ENCODE data around the gene TRIM62.

Gene TRIM62

GRCh38 chr1:33181921-33182341, at the start of gene TRIM62:
Gene TRIM62, minus strand, starts transcription at chr1:33182043. Its CDS starts 611 bp downstream, at chr1:33181432.
- peaks cover 28% of the 10 kb centered on the region for H4K20me1 ChIP-seq (ENCODE audit: insufficient read depth, low read length)
- H2AFZ ChIP-seq (ENCODE audit: low read depth, low read length), result peak within 1 kb of the TSS; percentile 75
- H3K4me1 ChIP-seq (ENCODE audit: insufficient read depth, low read length), result peaks cover 24% of the 10 kb centered on the region
- H3K9ac ChIP-seq (ENCODE audit: low read depth, low read length), result peak within 1 kb of the TSS; percentile 58
- peak within 1 kb of the TSS; percentile 53 to 89 for H3K4me3 ChIP-seq (ENCODE audit: low read depth in 1 of 2, low read length in 2 of 2)
- peaks cover 2% of the 10 kb centered on the region for H3K27me3 ChIP-seq (ENCODE audit: insufficient read depth, low read length, poor library complexity)
- peak; percentile 79 for ATAC-seq (ENCODE audit: insufficient read depth, low read depth)
- peaks cover 4% of the 10 kb centered on the region for H3K79me2 ChIP-seq (ENCODE audit: insufficient read depth, low read length)
- H3K27ac ChIP-seq (ENCODE audit: low read length), result peak within 1 kb of the TSS; percentile 23; the same call in 1 of the 2 replicates
- peak; percentile 81 for DNase-seq
- no peaks in the 10 kb centered on the region for H3K9me3 ChIP-seq (ENCODE audit: insufficient read depth, low read length, severe bottlenecking)
- no peak for TF ChIP-seq EZH2 (IDR thresholded peaks at IDR 0.05; ENCODE audit: borderline replicate concordance, low read depth, low read length, severe bottlenecking)
- TF ChIP-seq CTCF (IDR thresholded peaks at IDR 0.05; ENCODE audit: borderline replicate concordance, extremely low read depth, low read length, poor library complexity, severe bottlenecking), result no peak
- H3K36me3 ChIP-seq (ENCODE audit: insufficient read depth, low read length), result no peaks in the 10 kb centered on the region; the same call in 1 of the 2 replicates
- peak within 1 kb of the TSS; percentile 100 for H3K4me2 ChIP-seq (ENCODE audit: insufficient read depth, low read length)

- no peak overlapping the region for H3K4me2 ChIP-seq (ENCODE audit: insufficient read depth, low read length)
Measured at GRCh38 chr1:33231166-33231565, 49.3 kb upstream of the TRIM62 start.

GRCh38 chr1:33228935-33229487, 47.2 kb upstream of the TRIM62 start:
- no peak overlapping the region for H3K4me2 ChIP-seq (ENCODE audit: insufficient read depth, low read length)
- H3K36me3 ChIP-seq (ENCODE audit: insufficient read depth, low read length), result no peaks in the 10 kb centered on the region
- H3K4me1 ChIP-seq (ENCODE audit: insufficient read depth, low read length), result no peaks in the 10 kb centered on the region
- DNase-seq (no peak), ATAC-seq (ENCODE audit: insufficient read depth, low read depth) (no peak)
- no peak overlapping the region for H3K27ac ChIP-seq (ENCODE audit: low read length)
- peaks cover 2% of the 10 kb centered on the region for H3K27me3 ChIP-seq (ENCODE audit: insufficient read depth, low read length, poor library complexity)
- no peak overlapping the region for H2AFZ ChIP-seq (ENCODE audit: low read depth, low read length)
- no peak overlapping the region for H3K9ac ChIP-seq (ENCODE audit: low read depth, low read length)
- H4K20me1 ChIP-seq (ENCODE audit: insufficient read depth, low read length), result no peaks in the 10 kb centered on the region
- TF ChIP-seq CTCF (IDR thresholded peaks at IDR 0.05; ENCODE audit: borderline replicate concordance, extremely low read depth, low read length, poor library complexity, severe bottlenecking) (no peak), EZH2 (IDR thresholded peaks at IDR 0.05; ENCODE audit: borderline replicate concordance, low read depth, low read length, severe bottlenecking) (no peak)
- H3K79me2 ChIP-seq (ENCODE audit: insufficient read depth, low read length), result no peaks in the 10 kb centered on the region
- peaks cover 10% of the 10 kb centered on the region for H3K9me3 ChIP-seq (ENCODE audit: insufficient read depth, low read length, severe bottlenecking)
- no peak overlapping the region for H3K4me3 ChIP-seq (ENCODE audit: low read depth in 1 of 2, low read length in 2 of 2)

More at GRCh38 chr1:33231166-33231565, 49.3 kb upstream of the TRIM62 start:
- Histone ChIP-seq H3K27me3 (ENCODE audit: insufficient read depth, low read length, poor library complexity) (peaks cover 2% of the 10 kb centered on the region), H3K4me3 (ENCODE audit: low read depth in 1 of 2, low read length in 2 of 2) (no peak overlapping the region), H2AFZ (ENCODE audit: low read depth, low read length) (no peak overlapping the region), H3K9me3 (ENCODE audit: insufficient read depth, low read length, severe bottlenecking) (no peaks in the 10 kb centered on the region), H3K4me1 (ENCODE audit: insufficient read depth, low read length) (peaks cover 11% of the 10 kb centered on the region), H3K36me3 (ENCODE audit: insufficient read depth, low read length) (no peaks in the 10 kb centered on the region), H3K9ac (ENCODE audit: low read depth, low read length) (no peak overlapping the region), H3K79me2 (ENCODE audit: insufficient read depth, low read length) (no peaks in the 10 kb centered on the region), H4K20me1 (ENCODE audit: insufficient read depth, low read length) (no peaks in the 10 kb centered on the region), H3K27ac (ENCODE audit: low read length) (no peak overlapping the region)
- no peak for TF ChIP-seq EZH2 (IDR thresholded peaks at IDR 0.05; ENCODE audit: borderline replicate concordance, low read depth, low read length, severe bottlenecking)
- TF ChIP-seq CTCF (IDR thresholded peaks at IDR 0.05; ENCODE audit: borderline replicate concordance, extremely low read depth, low read length, poor library complexity, severe bottlenecking), result no peak
- ATAC-seq (ENCODE audit: insufficient read depth, low read depth), result no peak
- no peak for DNase-seq

Data from DND-41 (cell line).